Breast epithelium (tissue), 4 donors: ENCODE measurements around the gene LEP. TPM values are rescaled to one million over a fixed set of nuclear protein-coding genes. Genes with fewer than 3 reads are reported as not detected.

Experiments
- DNase-seq, 2 donors: peaks; one replicate each; pipeline ENCODE4 v3.0.0-alpha.2; 2019; ENCODE audit warnings: low spot score in 2 of 2
- H3K27ac ChIP-seq, 2 donors: fragments of 200-600 bp; sonication (generic) in 1 of 2; one replicate each; pipeline ENCODE4 v1.5.1; 2016 to 2019; ENCODE audit warnings: mild to moderate bottlenecking in 1 of 2
- H3K27me3 ChIP-seq, 2 donors: fragments of 200-600 bp; sonication (generic) in 1 of 2; one replicate each; pipeline versions ENCODE4 v1.5.1 to v1.6.0; 2017 to 2019; ENCODE audit warnings: control low read depth in 1 of 2, mild to moderate bottlenecking in 1 of 2
- H3K36me3 ChIP-seq: fragments of 200-600 bp; one replicate; pipeline ENCODE4 v1.5.1; 2019
- H3K4me1 ChIP-seq, 2 donors: fragments of 200-600 bp; sonication (generic); one replicate each; pipeline ENCODE4 v1.5.1; 2016 to 2019; ENCODE audit warnings: control low read depth in 1 of 2
- H3K4me3 ChIP-seq, 3 donors: fragments of 200-600 bp; sonication (generic); 1 replicate in 2 of 3; 2 replicates in 1 of 3; pipeline ENCODE4 v1.5.1; 2016 to 2019; ENCODE audit warnings: mild to moderate bottlenecking in 3 of 3, moderate library complexity in 2 of 3
- H3K9me3 ChIP-seq, 2 donors: fragments of 200-600 bp; sonication (generic) in 1 of 2; one replicate each; pipeline ENCODE4 v1.5.1; 2016 to 2019; ENCODE audit warnings: control low read depth in 1 of 2
- POLR2A ChIP-seq: fragments of 450-650 bp; IDR thresholded peaks from one replicate; pipeline ENCODE4 v1.6.1; 2016; ENCODE audit warnings: antibody characterized with exemption, mild to moderate bottlenecking, moderate library complexity
- POLR2AphosphoS5 ChIP-seq, 3 donors: sonication (generic); formaldehyde crosslinking; IDR thresholded peaks; one replicate each; pipeline ENCODE4 v1.6.1; 2017; ENCODE audit warnings: antibody characterized with exemption in 3 of 3
- intact Hi-C: fragments of 100-400 bp; cut with DNase I; formaldehyde crosslinking; loops from one replicate; pipeline ENCODE4 v1.15.1; 2023; ENCODE audit warnings: low total_unique reads
- total RNA-seq, 3 donors: library from RNA; depleted of rRNA; stranded (reverse); fragments of >200 nt; gene quantifications; one replicate each; pipeline ENCODE4 v1.1.0, GENCODE V29; 2016
- TF ChIP-seq, protein P1 (sequence below), 3 donors: fragments of 450-650 bp; IDR thresholded peaks; one replicate each; pipeline ENCODE4 v1.5.1; 2016 to 2017; ENCODE audit warnings: antibody characterized with exemption in 3 of 3, mild to moderate bottlenecking in 3 of 3, moderate library complexity in 3 of 3

LEP gene
- total RNA-seq, 3 donors from 2014 or later, result 41.6 to 498 (median 48.2) TPM

DNA sequence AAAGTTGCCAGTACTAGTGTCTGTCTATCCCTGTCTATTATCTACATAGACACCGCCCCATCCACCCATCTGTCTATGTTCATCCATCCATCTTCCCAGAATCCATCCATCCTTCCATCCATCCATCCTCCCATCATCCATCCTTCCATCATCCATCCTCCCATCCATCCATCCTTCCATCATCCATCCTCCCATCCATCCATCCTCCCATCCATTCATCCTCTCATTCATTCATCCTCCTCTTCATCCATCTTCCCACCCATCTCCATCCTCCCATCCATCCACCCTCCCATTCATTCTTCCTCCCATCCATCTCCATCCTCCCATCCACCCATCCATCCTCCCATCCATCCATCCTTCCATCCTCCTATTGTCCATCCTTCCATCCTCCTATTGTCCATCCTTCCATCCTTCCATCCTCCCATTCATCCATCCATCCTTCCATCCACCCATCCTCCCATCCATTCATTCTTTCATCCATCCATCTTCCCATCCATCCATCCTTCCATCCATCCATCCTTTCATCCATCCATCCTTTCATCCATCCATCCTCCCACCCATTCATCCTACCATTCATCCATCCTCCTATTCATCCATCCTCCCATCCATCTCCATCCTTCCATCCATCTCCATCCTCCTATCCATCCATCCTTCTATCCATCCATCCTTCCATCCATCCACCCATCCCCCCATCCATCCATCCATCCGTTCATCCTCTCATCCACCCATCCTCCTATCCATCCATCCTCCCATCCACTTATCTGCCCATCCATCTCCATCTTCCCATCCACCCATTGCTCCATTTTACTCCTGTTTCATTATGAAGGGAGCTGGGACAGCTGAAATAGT lies 14.7 kb upstream of the LEP start:
- Histone ChIP-seq H3K27me3 (peaks cover 0 to 4% of the 10 kb centered on the region in 2 donors), H3K9me3 (no peaks in the 10 kb centered on the region), H3K36me3 (no peaks in the 10 kb centered on the region), H3K27ac (no peak overlapping the region), H3K4me1 (no peaks in the 10 kb centered on the region), H3K4me3 (no peak overlapping the region)
- intact Hi-C loops, result no loop called here
- no peak for DNase-seq
- TF ChIP-seq POLR2A (no peak), POLR2AphosphoS5 (IDR thresholded peaks at IDR 0.05) (no peak)
- TF ChIP-seq, protein P1, sequence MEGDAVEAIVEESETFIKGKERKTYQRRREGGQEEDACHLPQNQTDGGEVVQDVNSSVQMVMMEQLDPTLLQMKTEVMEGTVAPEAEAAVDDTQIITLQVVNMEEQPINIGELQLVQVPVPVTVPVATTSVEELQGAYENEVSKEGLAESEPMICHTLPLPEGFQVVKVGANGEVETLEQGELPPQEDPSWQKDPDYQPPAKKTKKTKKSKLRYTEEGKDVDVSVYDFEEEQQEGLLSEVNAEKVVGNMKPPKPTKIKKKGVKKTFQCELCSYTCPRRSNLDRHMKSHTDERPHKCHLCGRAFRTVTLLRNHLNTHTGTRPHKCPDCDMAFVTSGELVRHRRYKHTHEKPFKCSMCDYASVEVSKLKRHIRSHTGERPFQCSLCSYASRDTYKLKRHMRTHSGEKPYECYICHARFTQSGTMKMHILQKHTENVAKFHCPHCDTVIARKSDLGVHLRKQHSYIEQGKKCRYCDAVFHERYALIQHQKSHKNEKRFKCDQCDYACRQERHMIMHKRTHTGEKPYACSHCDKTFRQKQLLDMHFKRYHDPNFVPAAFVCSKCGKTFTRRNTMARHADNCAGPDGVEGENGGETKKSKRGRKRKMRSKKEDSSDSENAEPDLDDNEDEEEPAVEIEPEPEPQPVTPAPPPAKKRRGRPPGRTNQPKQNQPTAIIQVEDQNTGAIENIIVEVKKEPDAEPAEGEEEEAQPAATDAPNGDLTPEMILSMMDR (IDR thresholded peaks at IDR 0.05), result no peak

DNA sequence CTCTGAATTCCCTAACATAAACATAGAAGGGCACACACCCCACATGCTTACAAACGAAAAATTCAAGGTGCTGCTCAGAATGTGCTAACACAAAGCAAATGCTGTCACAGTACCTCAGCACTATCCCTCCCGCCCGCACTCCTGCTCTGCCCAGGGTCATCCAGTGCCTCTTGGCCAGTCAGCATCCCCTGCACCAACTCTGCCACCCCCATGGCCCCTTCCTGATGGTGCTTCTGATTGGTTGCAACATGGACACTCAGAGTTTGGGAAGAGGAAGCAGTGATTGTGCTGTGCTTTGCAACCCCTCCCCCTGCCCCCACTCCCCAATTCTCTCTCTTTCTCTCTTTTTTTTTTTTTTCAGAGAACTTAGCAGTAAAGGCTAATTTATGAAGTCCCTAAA lies 13.8 kb upstream of the LEP start:
- Histone ChIP-seq H3K36me3 (no peaks in the 10 kb centered on the region), H3K9me3 (no peaks in the 10 kb centered on the region), H3K27me3 (peaks cover 0 to 4% of the 10 kb centered on the region in 2 donors), H3K4me3 (no peak overlapping the region), H3K4me1 (no peaks in the 10 kb centered on the region), H3K27ac (no peak overlapping the region)
- DNase-seq, result no peak
- intact Hi-C loops, result no loop called here
- TF ChIP-seq POLR2AphosphoS5 (IDR thresholded peaks at IDR 0.05), result no peak
- TF ChIP-seq POLR2A, result no peak
- TF ChIP-seq, protein P1 (IDR thresholded peaks at IDR 0.05), result no peak

DNA sequence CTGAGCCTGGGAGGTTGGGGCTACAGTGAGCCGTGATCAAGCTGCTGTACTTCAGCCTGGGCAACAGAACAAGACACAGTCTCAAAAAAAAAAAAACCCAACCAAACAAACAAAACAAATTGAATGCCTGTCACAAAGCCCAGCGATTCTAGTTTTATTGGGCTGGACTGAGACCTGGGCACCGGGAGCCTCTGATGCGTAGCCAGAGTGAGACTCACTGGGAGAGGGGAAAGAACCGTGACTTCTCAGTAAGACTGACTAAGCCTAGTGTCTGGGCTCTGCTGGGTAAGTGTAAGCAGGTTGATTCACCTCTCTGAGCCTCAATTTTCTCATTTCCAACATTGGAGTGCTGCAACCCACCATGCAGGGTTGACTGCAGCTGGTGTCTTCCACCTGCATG lies 10.1 kb upstream of the LEP start:
- Histone ChIP-seq H3K27me3 (peaks cover 0 to 3% of the 10 kb centered on the region in 2 donors), H3K27ac (no peak overlapping the region), H3K4me1 (no peaks in the 10 kb centered on the region), H3K4me3 (no peak overlapping the region), H3K36me3 (no peaks in the 10 kb centered on the region), H3K9me3 (no peaks in the 10 kb centered on the region)
- DNase-seq, result no peak
- intact Hi-C loops, result no loop called here
- no peak for TF ChIP-seq POLR2AphosphoS5 (IDR thresholded peaks at IDR 0.05)
- TF ChIP-seq POLR2A, result no peak
- TF ChIP-seq, protein P1 (IDR thresholded peaks at IDR 0.05), result no peak

DNA sequence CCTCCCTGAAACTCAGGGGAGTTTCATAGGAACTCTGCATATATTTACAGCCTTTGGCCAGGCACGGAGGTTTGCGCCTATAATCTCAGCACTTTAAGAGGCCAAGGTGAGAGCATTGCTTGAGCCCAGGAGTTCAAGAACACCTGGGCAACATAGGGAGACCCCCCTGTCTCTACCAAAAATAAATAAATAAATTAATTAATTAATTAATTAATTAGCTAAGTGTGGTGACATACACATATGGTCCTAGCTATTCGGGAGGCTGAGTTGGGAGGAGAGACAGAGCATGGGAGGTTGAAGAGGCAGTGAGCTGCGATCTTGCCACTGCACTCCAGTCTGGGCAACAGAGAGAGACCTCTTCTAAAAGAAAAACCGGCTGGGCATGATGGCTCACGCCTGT lies 9.4 kb upstream of the LEP start:
- no peak overlapping the region for H3K27ac ChIP-seq
- H3K27me3 ChIP-seq, result peaks cover 0 to 3% of the 10 kb centered on the region in 2 donors
- intact Hi-C loops, result no loop called here
- H3K36me3 ChIP-seq, result no peaks in the 10 kb centered on the region
- TF ChIP-seq POLR2AphosphoS5 (IDR thresholded peaks at IDR 0.05), result no peak
- TF ChIP-seq, protein P1 (IDR thresholded peaks at IDR 0.05), result no peak
- no peak for TF ChIP-seq POLR2A
- DNase-seq, result no peak
- H3K9me3 ChIP-seq, result no peaks in the 10 kb centered on the region
- H3K4me3 ChIP-seq, result no peak overlapping the region
- no peaks in the 10 kb centered on the region for H3K4me1 ChIP-seq

DNA sequence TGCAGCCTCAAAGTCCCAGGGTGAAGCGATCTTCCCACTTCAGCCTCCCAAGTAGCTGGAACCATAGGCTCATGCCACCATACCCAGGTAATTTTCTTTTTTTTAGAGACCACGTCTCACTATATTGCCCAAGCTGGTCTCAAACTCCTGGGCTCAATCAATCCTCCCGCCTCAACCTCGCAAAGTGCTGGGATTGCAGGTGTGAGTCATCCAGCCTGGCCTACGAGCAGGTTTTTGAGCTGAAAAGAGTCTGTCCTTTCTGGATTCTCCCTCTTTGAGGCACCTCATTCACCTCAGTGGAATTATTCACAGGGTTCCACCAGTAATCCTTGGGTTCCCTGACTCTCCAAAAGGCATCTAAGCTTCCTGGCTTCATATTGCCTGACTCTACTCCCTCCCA lies 7.6 kb upstream of the LEP start:
- Histone ChIP-seq H3K27me3 (peaks cover 0 to 3% of the 10 kb centered on the region in 2 donors), H3K36me3 (no peaks in the 10 kb centered on the region), H3K27ac (no peak overlapping the region), H3K9me3 (peaks cover 0 to 4% of the 10 kb centered on the region in 2 donors), H3K4me1 (no peaks in the 10 kb centered on the region), H3K4me3 (no peak overlapping the region)
- no peak for DNase-seq
- no peak for TF ChIP-seq POLR2A
- TF ChIP-seq, protein P1 (IDR thresholded peaks at IDR 0.05), result no peak
- intact Hi-C loops, result no loop called here
